ENCODE measurements around the gene PRR32.

DNA sequence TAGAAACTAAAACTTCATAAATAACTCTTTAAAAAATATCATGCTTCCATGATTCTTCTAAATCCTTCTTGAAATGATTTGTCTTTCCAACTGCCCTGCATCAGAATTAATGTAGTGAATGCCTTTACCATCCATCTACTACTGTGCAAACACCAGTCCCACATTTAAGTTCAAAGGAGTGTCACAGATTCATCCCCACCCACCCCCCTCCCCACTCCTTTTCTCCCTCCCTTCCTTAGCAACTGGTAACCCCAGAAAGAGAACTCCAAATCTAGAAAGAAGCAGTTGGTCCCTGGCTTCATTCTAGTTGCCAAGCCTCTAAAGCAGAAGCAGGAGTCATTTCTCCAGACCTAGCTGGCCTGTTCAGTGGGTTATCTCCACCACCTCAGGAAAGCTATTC, at the start of gene PRR32:
- TF ChIP-seq CTCF (conservative IDR thresholded peaks at IDR 0.05) (no peak), ZFX (IDR thresholded peaks at IDR 0.05) (no peak)

All from C4-2B (cell line).